ENCODE results near the gene XCL1.

Gene XCL1

DNA sequence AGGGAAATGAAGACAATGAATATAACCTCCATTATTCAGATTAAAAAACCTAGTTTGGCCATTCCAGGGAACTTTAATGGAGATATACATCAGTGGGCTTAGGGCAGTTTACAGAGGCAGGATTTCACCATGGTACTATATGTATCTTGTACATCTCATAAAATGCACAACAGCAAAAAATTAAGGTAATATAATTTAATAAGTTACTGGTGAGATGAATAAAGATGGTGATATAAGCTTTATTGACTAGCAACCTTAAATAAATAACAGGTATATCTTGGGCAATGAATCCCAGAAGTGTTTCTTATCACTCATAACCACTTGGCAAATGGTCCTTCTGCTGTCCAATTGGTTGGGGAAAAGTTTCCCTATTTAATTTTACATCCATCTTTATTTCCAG lies 29.0 kb downstream of the XCL1 start:
- DNase-seq (ENCODE audit: low spot score): no peak

DNA sequence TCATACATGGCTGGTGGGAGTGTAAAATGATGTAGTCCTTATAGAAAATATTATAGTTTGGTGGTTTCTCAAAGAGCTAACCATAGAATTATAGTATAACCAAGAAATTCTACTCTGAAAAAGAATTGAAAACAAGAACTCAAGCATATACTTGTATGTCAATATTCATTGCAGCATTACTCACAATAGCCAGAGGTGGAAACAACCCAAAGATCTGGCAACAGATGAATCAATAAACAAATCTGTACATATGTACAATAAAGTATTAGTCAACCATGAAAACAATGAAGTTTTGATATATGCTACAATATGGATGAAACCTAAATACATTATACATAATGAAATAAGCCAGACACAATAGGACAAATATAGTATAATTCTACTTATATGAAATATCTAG lies 29.7 kb downstream of the XCL1 start:
- DNase-seq (ENCODE audit: low spot score): no peak

DNA sequence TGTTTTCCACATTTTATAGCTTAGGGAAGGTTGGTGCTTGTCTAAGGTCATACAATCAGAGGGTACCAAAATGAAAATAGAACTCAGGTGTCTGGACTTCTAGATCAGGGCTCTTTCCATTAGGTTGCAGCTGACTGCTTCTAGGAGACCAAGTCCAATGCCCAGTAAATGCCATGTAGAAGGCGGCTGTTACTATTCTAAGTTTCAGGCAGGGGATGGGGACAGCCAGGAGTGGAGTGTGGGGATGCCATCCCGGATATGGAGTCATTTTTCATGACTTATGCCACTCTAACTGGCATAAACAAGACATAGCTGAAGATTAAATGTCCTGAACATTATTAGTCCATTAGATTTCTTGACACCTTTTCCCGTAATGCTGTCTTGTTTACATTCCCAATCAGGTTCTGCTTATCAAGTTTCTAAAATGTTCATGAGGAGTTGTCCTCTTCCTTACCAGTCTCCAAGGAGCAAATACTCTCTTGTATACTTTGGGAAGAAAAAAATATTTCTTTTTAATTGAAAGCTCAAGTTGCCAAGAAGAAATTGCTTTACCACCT lies 31.5 kb downstream of the XCL1 start:
- DNase-seq (ENCODE audit: low spot score): no peak

DNA sequence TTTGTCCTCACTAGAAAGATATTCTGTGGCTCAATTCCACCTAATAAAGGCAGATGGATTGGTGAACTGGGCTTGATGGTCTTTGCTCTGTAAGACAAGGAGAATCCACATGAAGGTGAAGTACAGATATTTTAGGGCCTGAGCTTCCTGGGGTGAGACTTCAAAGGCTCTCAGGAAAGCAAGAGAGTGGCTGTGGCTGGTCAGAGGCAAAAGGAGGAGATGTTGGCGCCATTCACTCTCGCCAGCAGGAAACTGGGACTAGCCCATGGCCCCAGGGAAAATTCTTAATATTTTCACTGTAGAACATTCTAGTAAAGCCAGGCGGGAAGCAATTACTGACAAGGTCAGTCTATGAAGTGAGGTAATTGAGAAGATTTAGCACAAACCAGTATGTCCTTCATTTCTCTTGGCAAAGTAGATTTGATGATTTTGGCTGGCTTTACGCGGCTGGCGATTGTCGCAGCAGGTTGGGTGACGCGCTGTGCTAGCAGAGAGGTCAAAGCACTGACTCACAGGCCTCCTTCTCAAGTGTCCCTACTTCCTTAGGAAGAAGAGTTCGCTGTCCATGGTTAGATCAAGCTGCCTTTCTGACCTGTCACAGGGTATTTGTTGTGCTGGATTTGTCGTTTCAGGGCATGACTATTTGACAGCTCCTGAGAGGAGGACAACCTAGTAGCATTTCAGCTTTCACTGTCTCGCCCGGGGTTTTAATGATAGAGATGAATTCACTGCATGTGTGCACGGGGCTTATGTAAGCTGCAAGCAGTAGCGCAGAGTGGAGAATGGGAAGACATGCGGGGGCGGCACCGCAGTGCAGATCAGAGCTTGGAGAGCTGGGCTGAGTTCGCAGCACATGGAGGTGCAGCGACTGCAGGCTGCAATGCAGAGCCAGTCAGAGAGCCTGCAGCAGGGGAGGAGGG lies 32.7 kb downstream of the XCL1 start:
- DNase-seq (ENCODE audit: low spot score): peak; percentile 64

DNA sequence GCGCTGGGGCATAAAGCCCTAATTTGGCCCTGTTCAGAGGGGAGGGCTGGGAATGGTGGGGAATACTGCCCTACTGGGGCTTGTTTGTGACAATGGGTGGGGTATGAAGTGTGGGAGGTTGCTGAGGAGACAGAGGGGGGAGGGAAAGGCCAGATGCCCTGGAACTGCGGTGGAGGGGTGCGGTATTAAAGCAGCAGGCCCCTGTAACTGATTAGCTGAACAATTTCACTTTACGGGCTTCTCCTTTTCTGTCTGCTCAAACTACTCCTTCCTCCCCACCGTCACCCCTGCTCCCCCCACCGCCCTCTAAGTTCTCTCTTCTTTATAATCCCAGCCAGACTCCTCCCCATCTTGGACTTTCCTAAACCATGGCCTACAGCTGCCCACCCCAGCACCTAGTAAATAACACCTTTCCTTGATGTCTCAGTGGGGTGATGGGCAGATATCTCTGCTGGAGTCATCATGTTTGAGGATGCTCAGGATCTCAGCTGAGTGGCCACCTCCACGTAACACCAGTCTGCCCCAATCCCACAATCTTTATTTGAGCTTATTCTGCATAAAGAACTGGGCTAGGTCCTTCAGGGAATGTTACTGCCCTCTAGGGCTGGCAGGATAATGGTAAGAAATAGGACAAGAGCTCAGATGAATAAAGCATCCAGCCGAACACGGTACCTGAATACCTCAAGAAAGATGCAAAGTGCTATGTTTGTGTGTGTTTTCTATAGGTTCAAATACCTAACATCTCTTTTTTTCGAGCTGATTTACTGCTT lies 33.5 kb downstream of the XCL1 start:
- DNase-seq (ENCODE audit: low spot score): peak; percentile 61

DNA sequence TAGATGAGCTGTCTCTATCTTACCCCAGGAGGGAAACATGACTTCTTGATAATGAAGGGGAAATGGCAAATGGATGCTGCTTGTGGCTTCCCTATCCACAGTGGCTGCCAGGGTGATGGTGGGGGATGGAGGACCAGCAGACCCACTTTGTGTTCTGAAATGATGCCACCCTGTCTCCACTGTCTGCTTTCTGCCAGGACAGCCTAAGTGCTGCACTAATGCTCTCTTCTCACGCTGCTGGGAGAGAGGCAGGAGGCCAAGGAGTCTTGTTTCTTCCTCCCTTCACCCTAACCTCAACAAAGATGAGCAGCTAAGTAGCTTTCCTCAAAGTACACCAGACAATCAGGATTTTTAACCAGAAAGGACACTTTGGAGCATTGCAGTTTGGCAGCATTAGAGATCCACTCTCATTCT lies 36.6 kb downstream of the XCL1 start:
- DNase-seq (ENCODE audit: low spot score): peak; percentile 26

DNA sequence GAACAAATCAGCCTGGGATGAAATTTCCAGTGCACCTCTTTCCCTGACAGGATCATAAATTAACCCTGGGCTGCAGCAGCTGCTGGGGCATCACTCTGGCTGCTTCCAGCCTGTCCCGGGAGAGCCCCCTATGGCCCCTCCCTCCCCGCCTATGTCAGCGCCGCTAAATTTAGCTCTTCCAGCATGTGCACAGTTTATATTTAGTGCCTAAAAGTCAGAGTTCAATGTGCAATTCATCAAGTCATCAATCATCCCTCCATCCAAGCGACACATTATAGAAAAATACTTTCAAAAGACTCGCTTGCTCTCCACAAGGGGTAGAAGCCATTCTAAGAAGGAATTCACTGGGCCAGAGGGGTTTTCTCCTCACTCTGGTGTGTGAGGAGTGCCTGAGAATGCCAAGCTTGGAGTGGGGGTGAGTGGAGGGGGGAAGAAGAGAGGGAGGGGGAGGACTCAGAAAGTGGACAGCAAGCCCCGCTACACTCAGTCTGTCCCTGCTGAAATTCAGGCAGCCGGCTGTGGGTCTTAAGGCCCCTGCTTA lies 37.4 kb downstream of the XCL1 start:
- peak; percentile 81 for DNase-seq (ENCODE audit: low spot score)

DNA sequence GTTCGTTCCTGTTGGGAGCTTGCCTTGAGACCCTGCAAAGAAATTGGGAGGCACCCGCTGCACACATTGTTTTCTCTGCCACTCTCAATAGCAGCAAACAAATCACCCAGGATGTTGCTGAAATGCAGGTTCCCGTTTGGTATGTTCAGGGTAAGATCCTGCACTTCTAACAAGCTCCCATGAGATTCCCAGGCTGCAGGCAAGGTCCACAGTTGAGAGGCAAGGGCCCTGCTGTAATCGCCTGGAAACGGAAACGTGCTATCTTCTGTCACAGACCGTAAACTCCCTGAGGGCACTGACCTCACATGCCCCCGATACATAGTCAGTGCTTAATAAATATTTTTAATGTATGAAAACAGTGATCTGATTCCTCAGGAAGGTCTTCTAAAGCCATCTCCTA lies 37.8 kb downstream of the XCL1 start:
- peak; percentile 62 for DNase-seq (ENCODE audit: low spot score)

DNA sequence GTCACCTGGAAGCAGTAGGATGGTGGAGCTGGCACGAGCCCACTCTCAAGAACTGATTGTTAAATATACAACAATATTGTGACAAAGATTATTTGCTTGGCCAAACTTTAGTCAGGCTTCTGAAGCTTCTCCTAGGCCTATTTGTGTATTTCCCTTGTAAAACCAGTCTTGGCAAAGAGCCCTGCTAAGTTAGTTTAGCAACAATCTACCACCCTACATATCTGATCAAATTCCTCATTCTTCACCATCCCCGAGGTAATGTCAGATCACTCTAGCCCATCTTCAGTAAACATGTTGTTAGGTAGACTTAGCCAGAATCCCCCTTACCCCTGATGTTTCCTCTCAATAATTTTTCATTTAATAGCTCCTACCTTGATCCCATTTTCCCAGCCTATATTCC lies 39.6 kb downstream of the XCL1 start:
- DNase-seq (ENCODE audit: low spot score): no peak

DNA sequence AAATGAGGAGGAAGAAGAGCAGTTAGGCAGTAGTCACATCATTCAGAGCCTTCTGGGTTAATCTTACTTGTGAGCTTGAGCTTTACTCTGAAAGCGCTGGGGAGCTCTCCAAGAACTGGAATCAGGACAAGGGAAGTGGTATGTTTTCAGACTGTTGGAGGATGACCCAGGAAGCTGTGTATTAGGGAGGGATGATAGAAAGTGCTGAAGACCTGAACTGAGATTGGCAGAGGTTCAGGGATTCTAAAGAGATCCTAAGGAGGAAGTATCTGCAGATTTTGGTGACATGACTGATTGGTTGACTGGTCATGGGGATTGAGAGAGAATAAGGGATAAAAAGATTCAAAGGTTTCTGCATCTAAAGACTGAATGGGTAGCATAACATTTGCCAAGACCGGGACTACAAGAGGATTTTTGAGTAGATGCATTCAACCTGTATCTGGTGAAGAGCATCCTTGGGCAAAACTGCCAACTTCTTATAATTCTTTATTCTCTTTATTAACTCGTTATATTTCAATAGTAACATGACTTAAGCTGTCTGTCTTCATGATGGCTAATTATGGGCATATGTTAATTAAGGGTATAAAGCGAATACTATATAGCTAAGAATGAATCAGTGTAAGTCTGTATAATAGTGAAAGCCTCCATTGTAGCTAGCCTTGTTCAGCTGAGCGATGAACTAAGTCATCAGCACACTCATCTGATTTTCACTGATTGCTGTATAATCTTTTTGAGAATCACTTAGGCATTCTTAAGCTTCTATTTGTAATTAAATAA lies 41.8 kb downstream of the XCL1 start:
- no peak for DNase-seq (ENCODE audit: low spot score)

DNA sequence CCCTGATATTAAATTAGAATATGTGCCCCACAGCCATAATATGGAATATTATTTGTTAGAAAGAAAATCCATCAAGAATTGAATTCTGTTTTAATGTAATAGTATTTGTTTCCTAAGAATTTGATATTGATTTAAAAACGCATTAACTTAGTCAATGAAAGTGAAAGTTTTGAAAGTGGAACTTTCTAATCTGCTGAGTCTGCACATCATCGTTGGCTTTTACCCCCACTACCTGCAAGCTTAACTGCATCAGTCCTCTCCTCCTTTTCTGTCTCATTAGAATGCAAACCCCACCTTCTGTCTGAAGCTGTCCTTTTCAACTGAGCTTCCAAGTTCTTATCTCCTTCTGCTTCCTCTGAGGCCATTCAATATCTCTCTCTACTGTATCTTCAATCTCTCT lies 42.5 kb downstream of the XCL1 start:
- no peak for DNase-seq (ENCODE audit: low spot score)

DNA sequence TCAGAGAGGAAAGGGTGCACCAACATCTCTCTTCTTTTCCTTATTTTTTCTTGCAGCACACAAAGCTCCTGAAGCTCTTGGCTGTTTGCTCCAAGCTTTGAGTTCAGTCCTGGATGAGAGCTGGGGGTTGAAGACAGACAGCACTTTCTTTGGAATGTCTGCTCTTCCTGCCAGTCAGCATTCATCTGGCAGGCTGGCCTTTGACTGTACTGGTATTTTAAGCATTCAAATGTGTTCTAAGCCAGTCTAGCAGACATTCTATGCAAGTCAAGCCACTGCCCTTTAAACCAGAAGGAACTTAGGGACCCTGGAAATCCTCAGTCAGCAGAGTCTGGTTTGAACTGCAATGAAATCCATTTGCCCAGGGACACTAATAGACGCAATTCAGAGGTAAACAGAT lies 45.0 kb downstream of the XCL1 start:
- DNase-seq (ENCODE audit: low spot score): no peak

DNA sequence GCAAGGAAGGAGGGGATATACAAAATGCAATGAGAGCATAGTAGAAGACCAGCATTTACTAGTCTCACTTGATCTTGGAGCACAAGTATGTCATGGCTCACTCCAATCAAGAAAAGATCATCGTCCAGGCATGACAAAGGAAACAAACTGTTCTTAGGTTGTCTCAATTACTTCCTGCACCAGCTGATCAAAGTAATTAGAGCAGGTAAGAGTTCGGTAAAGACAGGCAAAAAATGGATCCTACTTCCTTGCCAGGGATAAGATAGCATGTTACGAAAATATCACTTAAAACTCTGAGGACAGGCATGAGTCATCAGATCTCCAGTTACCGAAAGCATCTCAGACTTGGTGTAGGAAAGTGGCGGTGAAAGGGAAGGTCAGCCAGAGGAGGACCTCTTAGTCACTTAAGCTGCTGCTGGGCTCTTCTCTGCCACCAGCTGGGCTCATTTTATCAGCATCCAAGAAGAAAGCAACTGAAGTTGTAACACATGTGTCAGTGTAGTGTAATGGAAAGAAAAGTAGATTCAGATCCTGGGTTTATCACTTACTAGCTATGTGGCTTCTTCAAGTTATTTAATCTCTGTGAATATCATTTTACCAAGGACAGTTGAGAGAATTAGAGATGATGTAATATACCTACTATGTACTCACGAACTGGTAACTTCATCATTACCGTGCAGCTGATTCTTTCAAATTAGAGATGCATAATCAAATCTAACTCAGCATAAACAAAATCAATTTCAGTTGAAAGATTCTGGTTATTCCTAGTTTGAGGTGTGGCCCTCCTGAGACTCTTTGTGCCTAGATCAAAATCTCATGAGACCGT lies 46.8 kb downstream of the XCL1 start:
- DNase-seq (ENCODE audit: low spot score): no peak

DNA sequence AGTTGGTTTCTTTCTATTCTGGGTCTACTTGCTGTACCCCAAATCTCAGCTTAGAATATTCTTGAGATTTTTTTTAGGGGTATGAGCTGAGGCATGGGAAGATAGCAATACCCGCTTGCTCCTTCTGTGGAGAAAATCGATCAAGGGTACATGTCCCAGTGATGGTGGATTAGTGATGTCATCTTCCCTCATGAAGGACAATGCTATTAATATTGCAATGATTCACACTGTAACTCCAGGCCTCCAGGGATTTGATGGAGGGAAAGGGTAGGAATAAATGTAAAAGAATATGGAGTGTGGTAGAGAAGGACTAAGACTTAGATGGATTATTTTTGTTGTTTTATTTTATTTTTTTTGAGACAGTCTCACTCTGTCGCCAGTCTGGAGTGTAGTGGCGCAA lies 47.4 kb downstream of the XCL1 start:
- DNase-seq (ENCODE audit: low spot score): no peak

DNA sequence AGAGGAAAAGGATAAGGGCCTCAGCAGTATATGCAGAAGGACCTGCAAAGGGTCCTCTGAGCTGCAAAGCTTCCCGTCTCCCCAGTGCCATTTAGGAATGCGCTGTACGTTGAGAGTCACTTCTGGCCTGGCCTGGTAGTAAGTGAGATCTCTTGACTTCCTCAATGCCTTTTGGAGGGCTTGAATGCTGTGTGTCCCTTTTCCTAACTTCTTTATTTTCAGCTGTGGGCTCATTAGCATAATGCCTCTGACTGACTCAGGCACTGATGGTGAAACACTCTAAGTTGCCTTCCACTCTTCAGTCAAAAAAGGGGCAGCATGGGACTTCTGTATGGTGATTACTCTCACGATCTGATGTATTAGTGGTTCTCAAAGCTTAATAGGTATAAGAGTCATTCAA lies 49.9 kb downstream of the XCL1 start:
- no peak for DNase-seq (ENCODE audit: low spot score)

DNA sequence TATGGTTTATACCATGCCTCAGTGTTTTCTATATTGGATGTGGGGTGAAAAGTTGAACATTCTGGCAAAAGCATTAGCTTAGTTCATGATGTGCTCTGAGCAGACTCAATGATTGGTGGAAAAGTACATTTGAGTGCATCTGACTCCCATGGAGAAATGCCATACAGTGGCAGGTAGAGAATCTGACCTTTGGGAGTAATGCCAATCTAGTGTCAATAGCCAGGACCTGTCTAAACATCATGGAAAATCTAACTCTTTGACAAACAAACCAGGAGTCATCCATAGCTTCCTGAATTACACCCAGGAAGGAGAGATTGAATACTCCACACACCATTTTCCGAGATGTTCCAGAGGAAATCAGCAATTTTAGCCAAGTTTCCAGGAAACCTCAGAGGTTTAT lies 51.0 kb downstream of the XCL1 start:
- DNase-seq (ENCODE audit: low spot score): no peak

DNA sequence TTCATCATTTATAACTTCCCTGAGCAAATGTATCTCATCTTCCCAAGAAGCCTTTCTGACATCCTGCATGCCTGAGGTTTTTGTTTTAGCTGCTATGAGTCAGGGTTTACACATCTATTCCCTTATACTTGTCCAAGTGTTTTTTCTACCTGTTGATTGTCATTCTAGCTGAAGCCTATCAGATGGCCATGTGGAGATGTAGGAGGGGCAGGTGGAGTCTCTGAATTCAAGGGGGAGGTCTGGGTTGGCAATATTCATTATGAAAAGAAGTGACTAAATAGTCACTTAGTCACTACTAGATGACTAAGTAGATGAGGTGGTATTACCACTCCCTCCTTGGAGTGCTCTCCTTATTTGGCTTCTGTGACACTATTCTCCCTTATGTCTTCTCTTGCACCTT lies 52.4 kb downstream of the XCL1 start:
- DNase-seq (ENCODE audit: low spot score): no peak

DNA sequence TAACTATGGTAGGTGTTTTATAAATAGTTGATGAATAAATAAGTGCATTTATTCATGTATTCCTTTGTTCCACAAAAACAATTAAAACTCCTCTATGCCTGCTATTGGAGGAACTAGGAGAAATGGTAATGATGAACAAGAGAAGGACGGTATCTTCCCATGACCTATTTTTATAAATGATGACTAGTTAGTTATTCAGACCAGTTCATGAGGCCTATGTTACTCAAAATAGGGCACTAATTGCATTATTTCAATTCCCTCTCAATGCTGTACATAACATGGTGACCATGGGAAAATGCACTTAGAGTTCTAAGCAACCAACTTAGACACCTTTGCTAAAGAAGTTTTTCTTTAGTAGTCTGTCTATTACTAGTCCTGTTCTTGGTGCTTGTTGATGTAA lies 53.1 kb downstream of the XCL1 start:
- no peak for DNase-seq (ENCODE audit: low spot score)

Measured in SK-N-DZ (cell line).